ENCODE data around the gene NR1H2. TPM values are rescaled to one million over a fixed set of nuclear protein-coding genes. Genes with fewer than 3 reads are reported as not detected.

Gene NR1H2
- total and polyA plus RNA-seq, 7 donors = 74.9 to 153 (median 135) TPM

DNA sequence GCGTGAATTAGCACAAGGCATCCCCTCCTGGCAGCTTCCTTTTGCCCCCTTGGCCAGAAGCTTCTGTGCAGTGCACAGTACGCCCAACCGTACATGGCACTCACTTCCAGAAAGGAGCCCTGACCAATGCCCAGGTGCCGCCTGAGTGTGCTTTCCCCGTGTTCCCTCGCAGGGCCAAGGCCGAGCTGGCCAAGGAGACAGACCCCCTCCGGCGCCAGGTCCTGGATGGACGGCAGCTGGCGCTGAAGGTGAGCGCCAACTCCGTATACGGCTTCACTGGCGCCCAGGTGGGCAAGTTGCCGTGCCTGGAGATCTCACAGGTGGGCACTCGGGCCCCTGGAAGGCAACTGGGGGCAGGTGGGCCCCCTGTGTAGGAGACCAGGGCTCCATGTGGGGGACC, 33.1 kb downstream of the NR1H2 start:
- DNase-seq = no peak
- WGBS, 3 donors = 94 to 96% (median 95%) methylated on average over 16 to 17 of the region's 17 CpGs
- Histone ChIP-seq H3K27ac (no peak overlapping the region), H3K4me3 (no peak overlapping the region), H3K9me3 (no peaks in the 10 kb centered on the region), H3K36me3 (ENCODE audit: insufficient read depth in 1 of 2, low read depth in 1 of 2) (peaks cover 4 to 30% of the 10 kb centered on the region in 2 donors), H3K27me3 (ENCODE audit: insufficient read depth in 3 of 3, low read length in 2 of 3) (no peaks in the 10 kb centered on the region), H3K4me1 (no peaks in the 10 kb centered on the region)
- ATAC-seq = no peak
- TF ChIP-seq, protein P1, sequence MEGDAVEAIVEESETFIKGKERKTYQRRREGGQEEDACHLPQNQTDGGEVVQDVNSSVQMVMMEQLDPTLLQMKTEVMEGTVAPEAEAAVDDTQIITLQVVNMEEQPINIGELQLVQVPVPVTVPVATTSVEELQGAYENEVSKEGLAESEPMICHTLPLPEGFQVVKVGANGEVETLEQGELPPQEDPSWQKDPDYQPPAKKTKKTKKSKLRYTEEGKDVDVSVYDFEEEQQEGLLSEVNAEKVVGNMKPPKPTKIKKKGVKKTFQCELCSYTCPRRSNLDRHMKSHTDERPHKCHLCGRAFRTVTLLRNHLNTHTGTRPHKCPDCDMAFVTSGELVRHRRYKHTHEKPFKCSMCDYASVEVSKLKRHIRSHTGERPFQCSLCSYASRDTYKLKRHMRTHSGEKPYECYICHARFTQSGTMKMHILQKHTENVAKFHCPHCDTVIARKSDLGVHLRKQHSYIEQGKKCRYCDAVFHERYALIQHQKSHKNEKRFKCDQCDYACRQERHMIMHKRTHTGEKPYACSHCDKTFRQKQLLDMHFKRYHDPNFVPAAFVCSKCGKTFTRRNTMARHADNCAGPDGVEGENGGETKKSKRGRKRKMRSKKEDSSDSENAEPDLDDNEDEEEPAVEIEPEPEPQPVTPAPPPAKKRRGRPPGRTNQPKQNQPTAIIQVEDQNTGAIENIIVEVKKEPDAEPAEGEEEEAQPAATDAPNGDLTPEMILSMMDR (IDR thresholded peaks at IDR 0.05) = no peak
- intact Hi-C loops (cut with DNase I) = no loop called here

- Histone ChIP-seq H3K36me3 (ENCODE audit: insufficient read depth in 1 of 2, low read depth in 1 of 2) (peaks cover 4 to 30% of the 10 kb centered on the region in 2 donors), H3K4me1 (no peaks in the 10 kb centered on the region), H3K4me3 (no peak overlapping the region), H3K27me3 (ENCODE audit: insufficient read depth in 3 of 3, low read length in 2 of 3) (no peaks in the 10 kb centered on the region), H3K27ac (no peak overlapping the region), H3K9me3 (no peaks in the 10 kb centered on the region)
- DNase-seq = no peak
- TF ChIP-seq, protein P1 (IDR thresholded peaks at IDR 0.05) = no peak
- WGBS, 3 donors = 84 to 87% (median 86%) methylated on average over 10 of the region's 10 CpGs
- intact Hi-C loops (cut with DNase I) = loop anchor here (5.0 kb wide), 2 partner anchors 38 to 53 kb away; no protein-coding TSS in a partner anchor
- no peak for ATAC-seq
Observed at GRCh38 chr19:50410109-50410508, 33.9 kb downstream of the NR1H2 start.

- ATAC-seq (no peak), DNase-seq (no peak)
- Histone ChIP-seq H3K9me3 (no peaks in the 10 kb centered on the region), H3K27ac (no peak overlapping the region), H3K27me3 (ENCODE audit: insufficient read depth in 3 of 3, low read length in 2 of 3) (no peaks in the 10 kb centered on the region), H3K4me1 (no peaks in the 10 kb centered on the region), H3K4me3 (no peak overlapping the region), H3K36me3 (ENCODE audit: insufficient read depth in 1 of 2, low read depth in 1 of 2) (peaks cover 4 to 18% of the 10 kb centered on the region in 2 donors)
- intact Hi-C loops (cut with DNase I) = loop anchor here (2.0 to 5.0 kb wide), 3 partner anchors 40 to 55 kb away; no protein-coding TSS in a partner anchor
- WGBS, 3 donors = 96 to 100% (median 98%) methylated on average over 2 of the region's 2 CpGs
- TF ChIP-seq, protein P1 (IDR thresholded peaks at IDR 0.05) = no peak
Observed at GRCh38 chr19:50412419-50412818, 36.2 kb downstream of the NR1H2 start.

DNA sequence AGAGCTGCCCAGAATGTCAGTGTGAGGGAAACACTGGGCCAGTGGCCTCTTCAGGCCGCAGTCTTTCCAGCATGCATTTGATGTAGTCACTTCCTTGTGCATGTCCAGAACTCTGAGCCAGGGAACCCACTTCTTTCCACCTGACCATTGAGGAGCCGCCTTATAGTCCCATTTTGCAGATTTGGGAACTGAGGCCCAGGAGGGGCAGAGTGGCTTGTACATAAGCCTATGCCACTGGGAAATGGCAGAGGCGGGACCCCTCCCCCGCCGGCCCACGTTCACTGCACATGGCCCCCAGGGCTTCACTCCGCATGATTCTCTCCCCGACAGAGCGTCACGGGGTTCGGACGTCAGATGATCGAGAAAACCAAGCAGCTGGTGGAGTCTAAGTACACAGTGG, 36.8 kb downstream of the NR1H2 start:
- Histone ChIP-seq H3K4me1 (no peaks in the 10 kb centered on the region), H3K27ac (no peak overlapping the region), H3K4me3 (no peak overlapping the region), H3K9me3 (no peaks in the 10 kb centered on the region), H3K36me3 (ENCODE audit: insufficient read depth in 1 of 2, low read depth in 1 of 2) (peaks cover 4 to 18% of the 10 kb centered on the region in 2 donors), H3K27me3 (ENCODE audit: insufficient read depth in 3 of 3, low read length in 2 of 3) (no peaks in the 10 kb centered on the region)
- no peak for DNase-seq
- WGBS, 3 donors = 90 to 96% (median 94%) methylated on average over 13 of the region's 13 CpGs
- ATAC-seq = no peak
- TF ChIP-seq, protein P1 (IDR thresholded peaks at IDR 0.05) = no peak
- intact Hi-C loops (cut with DNase I) = loop anchor here (2.0 to 5.0 kb wide), 3 partner anchors 41 to 56 kb away; no protein-coding TSS in a partner anchor

DNA sequence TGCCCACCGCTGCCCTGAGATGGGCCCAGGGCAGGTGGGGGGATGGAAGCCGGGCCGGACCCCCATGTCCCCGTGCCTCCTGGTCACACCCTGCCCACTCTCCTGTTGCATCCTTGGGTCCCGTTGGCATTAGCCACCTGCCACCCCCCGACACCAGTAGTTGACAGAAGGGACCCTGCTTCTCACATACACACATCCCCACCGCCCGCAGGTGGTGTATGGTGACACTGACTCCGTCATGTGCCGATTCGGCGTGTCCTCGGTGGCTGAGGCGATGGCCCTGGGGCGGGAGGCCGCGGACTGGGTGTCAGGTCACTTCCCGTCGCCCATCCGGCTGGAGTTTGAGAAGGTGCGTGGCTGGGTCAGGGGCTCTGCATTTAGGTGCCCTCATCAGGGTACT, 37.3 kb downstream of the NR1H2 start:
- no peak for DNase-seq
- intact Hi-C loops (cut with DNase I) = loop anchor here (2.0 to 5.0 kb wide), 3 partner anchors 41 to 56 kb away; no protein-coding TSS in a partner anchor
- Histone ChIP-seq H3K27ac (no peak overlapping the region), H3K9me3 (no peaks in the 10 kb centered on the region), H3K4me1 (peaks cover 3% of the 10 kb centered on the region), H3K4me3 (no peak overlapping the region), H3K27me3 (ENCODE audit: insufficient read depth in 3 of 3, low read length in 2 of 3) (peaks cover 0 to under 1% (median 0%) of the 10 kb centered on the region in 3 donors), H3K36me3 (ENCODE audit: insufficient read depth in 1 of 2, low read depth in 1 of 2) (peaks cover 4 to 18% of the 10 kb centered on the region in 2 donors)
- 93 to 95% (median 93%) methylated on average over 21 of the region's 21 CpGs for WGBS, 3 donors
- TF ChIP-seq, protein P1 (IDR thresholded peaks at IDR 0.05) = no peak
- ATAC-seq = no peak

All from psoas muscle (tissue), 8 donors.